Stimulated activated CD8-positive, alpha-beta memory T cell treated with anti-CD3 and anti-CD28 coated beads, Interleukin-4, amount 100 ng/mL, for 1 hour (primary cell): ENCODE data around the gene SPSB1.
"Not testable (repeated sequence)": the region's sequence is repeated elsewhere in the genome, so short reads cannot be mapped to it uniquely, and the experiment has no call there.

ENCODE experiments used
- DNase-seq, 2 donors: peaks; one replicate each; pipeline ENCODE4 v3.0.0-alpha.2; 2020; ENCODE audit warnings: low read depth in 2 of 2, low spot score in 1 of 2

Gene SPSB1

DNA sequence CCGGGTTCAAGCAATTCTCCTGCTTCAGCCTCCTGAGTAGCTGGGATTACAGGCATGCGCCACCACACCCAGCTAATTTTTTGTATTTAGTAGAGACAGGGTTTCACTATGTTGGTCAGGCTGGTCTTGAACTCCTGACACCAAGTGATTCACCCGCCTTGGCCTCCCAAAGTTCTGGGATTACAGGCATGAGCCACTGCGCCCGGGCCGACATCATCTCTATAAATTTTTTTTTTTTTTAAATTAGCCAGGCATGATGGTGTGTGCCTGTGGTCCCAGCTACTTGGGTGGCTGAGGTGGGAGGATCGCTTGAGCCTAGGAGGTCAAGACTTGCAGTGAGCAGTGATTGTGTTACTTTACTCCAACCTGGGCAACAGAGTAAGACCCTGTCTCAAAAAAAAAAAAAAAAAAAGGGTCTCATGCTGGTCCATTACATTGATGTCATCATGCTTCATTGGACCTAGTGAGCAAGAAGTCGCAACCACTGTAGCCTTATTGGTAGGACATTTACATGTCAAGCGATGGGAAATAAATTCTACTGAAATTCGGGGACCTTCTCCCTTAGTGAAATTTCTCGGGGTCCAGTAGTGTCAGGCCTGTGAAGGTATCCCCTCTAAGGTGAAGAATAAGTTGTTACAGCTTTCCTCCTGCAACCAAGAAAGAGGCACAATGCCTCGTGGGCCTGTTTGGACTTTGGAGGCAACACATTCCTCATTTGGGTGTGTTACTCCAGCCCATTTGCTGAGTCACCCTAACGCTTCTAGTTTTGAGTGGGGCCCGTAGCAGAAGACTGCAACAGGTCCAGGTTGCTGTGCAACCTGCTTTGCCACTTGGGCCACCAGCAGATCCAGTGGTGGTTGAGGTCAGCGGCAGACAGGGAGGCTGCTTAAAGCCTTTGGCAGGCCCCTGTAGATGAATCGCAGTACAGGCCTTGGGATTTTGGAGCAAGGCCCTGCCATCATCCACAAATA lies 7.2 kb downstream of the SPSB1 start:
- not testable (repeated sequence) for DNase-seq

DNA sequence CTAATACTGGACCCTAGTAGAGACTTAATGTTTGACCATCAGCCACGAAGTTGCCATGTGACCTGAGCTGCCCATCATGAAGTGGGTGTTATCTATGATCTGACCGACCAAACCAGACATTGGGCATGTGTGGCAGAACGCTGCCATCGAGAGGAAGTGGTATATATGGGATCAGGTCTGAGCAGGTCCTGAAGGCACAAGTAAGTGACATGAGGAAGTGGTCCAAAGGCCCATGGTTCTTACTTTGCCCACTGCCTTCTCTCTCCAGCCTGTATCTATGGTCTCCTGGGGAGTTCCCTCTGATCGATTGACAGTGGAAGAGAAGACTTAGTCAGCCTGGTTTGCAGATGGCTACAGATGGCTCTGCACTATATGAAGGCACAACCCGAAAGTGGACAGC lies 7.9 kb downstream of the SPSB1 start:
- no peak for DNase-seq

DNA sequence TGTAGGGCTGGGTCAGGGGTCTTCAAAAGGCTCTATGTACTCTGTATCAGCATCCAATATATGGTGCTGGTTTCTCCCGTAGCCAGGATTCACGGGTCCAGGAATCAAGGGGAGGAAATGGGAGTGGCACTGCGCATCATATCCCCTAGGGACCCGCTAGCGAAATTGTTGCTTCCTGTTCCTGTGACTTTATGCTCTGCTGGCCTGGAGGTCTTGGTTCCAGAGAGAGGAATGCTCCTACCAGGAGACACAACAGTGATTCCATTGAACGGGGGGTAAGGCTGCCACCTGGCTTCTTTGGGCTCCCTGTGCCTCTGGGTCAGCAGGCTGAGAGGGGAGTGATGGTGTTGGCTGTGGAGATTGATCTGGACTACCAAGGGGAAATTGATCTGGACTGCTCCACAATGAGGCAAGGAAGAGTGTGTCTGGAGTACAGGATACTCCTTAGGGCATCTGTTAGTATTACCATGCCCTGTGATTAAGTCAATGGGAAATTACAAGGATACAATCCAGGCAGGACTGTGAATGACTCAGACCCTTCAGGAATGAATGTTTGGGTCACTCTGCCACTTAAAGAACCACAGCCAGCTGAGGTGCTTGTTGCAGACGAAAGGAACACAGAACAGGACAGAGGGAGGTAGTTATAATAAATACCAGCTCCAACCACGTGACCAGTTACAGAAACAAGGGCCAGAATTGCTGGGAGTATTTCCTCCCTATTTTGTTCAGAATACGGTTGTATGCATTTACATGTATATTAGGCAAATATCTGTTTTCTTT lies 10.2 kb downstream of the SPSB1 start:
- no peak for DNase-seq

DNA sequence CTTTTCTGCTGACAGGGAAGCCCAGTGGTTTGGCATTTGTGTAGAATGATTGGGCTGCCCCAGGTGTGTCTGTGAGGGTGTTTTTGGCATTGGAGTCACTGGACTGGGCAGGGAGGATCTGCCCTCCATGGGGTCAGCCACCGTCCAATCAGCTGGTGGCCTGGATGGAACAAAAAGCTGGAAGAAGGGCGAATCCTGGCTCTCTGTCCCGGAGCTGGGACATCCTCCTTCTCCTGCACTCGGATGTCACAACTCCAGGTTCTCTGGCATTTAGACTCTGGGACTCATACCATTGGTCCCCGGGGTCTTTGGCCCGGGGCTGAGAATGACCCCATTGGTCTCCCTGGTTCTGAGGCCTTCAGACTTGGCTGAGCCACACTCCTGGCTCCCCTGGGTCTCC lies 11.2 kb downstream of the SPSB1 start:
- DNase-seq = no peak

DNA sequence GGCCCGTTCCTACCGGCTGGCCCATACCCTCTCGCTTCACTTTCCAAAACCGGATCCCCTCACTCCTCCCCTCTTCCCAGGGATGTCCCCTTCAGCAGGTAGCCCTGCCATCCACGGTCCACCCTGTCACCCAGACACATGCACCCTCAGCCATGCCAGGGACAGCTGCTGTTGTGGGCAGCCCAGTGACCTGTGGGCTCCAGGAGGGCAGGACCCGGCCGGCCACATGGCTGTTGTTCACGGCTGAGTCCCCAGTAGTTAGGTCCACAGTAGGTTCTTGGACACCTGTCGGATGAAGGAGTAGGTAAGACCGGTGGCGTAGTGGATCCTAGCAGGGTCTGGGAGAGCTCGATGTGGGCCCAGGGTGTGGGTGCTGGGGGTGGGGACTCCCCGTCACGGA lies 12.5 kb downstream of the SPSB1 start:
- no peak for DNase-seq

DNA sequence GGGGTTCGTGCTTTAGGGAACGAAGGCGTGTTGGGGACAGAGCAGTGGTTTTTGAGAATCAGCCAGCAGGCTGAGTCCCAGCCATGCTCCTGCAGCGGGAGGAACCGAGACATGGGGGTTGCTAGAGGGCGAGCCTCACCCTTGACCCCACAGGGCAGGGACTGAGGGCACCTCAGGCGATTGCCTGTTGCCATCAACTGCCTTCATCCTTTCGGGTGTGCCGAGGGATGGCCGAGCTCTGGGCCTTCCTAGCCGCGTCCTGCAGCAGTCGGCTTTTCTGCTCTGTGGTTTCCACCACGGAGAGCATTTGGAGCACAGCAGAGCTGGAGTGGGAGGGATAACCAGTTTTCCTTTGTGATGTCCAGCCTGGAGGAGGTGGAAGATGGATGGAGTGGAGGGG lies 13.3 kb downstream of the SPSB1 start:
- no peak for DNase-seq

DNA sequence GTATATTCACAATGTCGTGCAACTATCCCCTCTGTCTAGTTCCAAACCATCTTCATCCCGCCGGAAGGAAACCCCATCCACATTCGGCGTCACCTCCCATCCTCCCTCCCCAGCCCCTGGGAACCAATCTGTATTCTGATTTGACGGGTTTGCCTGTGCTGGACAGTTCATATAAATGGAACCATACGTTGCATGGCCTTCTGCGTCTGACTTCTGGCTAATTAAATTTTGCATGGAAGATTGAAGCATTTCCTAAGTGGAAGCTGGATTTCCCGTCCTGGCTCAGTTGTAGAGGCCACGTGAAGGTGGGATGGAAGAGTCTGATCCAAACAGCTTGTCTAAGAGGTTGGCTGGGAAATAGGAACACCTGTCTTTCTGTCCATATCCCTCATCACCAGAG lies 14.6 kb downstream of the SPSB1 start:
- no peak for DNase-seq

DNA sequence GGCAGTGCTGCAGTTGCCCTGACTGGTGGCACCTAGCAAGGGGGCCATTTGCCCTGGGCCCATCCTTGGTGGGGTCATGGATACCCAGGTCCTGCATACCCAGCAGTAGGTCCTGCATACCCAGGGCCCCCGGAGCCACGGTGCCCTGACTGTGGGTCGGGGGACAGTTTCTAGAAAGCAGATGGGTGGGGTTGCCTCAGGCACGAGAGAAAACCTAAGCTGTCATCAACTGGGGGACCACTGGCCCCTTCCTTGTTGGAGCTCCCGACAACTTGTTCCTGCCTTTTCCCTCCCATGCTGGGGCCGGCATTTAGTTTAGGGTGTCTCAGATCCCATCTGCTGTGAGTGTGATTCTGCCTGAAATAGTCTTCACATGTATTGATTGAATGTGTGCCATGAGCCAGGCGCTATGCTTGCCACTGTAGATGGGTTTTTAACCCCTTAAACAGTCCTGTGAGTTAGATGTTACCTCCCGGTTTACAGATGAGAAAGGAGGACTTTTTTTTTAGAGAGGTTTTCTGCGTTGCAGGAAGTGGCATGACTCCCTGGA lies 15.6 kb downstream of the SPSB1 start:
- DNase-seq = no peak

DNA sequence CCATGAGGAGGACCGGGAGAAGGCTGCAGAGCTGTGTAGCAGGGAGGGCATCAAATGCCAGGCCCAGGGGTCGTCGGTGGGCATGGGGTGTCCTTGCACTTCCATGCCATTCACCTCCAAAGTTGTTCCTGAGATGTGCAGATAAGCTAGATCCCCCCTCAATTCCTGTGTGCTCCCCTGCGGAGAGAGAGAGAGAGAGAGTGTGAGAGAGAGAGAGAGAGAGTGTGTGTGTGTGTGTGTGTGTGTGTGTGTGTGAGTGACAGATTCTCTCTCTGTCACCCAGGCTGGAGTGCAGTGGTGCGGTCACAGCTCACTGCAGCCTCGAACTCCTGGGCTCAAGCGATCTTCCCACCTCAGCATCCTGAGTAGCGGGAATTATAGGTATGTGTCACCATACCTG lies 16.4 kb downstream of the SPSB1 start:
- DNase-seq = no peak

DNA sequence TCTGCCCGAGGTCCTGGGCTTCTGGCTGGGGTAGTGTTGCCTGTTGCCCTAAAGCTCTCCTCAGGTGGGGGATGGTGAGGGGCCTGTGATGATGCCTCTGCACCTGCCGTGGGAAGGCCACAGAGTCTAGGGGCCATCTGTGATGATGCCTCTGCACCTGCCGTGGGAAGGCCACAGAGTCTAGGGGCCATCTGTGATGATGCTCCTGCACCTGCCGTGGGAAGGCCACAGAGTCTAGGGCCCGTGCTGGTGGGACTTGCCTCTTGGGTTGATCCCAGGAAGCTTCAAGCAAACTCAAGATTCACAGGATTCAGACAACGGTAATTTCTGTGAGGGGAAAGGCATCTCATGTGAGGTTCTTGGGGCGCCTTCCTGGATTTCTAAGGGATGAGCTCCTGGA lies 17.3 kb downstream of the SPSB1 start:
- DNase-seq = no peak

DNA sequence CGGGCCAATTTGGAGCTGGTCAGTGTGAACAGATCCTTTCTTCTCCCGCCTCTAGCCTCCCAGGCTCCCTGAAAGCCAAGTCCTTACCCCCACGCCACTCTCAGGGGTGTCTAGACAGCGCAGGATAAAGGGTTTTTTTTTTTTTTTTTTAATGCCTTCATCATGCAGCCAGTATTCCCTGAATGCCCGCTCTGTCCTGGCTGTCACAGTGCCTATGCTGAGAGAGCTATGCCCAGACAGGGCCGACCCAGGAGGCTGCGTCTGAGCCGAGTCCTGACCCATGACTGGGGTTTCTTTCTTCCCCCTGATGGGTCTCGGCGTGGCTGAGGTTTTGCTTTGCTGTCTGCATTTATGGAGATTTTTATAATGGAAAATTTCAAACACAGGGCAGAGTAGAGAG lies 18.3 kb downstream of the SPSB1 start:
- no peak for DNase-seq

DNA sequence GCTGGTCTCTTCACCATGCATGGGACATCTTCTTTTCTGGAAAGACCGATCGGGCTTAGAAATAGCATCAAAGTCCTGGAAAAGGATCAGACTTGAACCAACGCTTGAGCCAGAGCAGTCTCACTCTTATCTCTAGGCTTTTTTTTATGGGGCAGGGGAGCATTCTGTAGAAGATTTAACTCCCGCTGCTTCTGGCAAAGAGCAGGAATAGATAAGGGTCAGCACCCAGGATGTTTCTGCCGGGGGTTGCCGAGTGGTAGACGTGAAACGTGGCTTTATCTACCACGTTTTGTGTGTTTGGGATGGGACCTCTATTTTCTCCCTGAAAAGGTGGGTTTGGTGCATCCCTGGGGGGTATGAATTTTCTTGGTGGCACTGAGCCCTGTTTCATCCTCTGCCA lies 18.8 kb downstream of the SPSB1 start:
- DNase-seq = no peak

DNA sequence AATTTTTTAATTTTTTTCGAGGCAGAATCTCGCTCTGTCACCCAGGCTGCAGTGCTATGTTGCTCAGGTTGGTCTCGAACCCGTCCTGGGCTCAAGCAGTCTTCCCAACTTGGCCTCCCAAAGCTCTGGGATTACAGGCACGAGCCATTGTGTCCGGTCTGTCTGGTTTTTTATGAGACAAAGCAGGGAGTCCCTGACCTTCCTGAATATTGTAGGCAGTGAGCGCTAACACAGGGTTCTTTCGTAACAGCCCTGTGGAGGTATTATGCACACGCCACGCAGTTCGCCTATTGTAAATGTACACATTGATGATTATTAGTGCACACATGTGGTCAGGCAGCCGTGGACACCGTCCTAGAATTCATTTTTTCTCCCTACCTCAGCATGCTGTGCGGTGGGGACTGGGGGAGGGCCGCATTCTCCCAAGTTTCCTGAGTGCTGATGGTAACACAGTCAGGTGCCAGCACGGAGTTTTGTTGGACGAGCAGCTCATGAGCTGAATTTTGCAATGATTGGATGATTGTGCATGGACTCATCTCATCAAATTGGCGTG lies 19.6 kb downstream of the SPSB1 start:
- DNase-seq = no peak

DNA sequence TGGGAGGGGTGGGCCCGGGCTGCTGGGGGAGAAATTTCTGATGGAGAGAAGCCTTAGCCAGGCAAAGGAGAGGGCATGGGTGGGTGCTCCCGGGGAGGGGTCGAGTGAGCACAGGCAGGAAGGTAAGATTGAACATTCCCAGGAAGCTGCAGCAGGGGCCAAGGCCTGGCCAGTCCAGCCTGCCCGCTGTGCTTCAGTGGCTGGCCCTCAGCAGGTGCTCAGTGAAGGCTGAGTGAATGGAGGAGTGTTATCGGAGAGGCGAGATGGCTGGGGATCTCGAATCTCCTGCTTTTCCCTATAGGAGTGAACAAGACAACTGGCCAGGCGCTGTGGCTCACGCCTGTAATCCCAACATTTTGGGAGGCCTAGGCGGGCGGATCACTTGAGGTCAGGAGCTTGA lies 20.9 kb downstream of the SPSB1 start:
- no peak for DNase-seq

DNA sequence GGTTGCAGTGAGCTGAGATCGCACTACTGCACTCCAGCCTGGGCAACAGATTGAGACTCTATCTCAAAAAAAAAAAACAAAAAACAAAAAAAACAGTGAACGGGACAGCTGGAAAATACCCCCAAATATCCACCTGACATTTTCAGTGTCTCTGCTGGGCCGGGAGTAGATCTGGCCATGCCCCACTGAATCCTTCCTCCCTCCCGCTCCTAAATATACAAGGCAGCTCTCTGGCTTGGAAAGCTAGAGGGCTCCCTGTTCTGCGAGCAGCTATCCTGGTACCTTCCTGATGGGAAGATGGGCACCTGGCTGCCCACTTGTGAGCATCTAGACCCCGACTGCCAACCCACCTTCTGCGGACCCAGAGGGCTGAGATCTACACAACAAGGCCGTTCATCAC lies 21.4 kb downstream of the SPSB1 start:
- no peak for DNase-seq

DNA sequence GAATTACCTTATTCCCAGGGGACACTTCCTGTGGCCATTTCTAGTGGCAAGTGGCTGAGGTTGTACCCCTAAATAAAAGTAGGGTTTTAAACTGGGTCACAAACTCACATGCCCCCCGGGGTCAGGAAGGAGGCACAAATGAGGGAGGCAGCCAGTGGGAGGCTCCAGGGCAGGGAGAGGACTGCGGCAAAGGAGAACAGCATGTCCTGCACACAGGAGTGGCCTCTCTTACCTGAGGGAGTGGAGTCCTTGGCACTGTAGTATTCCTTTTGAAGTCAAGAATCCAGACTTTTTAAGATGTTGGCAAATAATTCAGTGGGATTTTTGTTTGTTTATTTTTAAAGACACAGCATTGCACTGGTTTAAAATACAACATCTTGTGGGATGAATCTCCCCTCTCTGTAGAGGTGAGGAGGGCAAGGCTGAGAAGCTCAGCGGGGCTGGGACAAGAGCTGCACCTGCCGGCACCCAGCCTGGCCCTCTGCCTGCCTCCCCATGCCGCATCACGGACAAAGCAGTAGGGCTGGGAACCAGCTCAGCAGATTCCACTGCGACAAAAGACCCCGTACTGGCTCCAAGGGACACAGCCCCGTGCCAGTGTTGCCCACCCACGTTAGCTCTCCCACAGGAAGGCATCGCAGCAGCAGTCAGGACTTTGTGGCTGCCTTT lies 22.2 kb downstream of the SPSB1 start:
- DNase-seq = no peak

DNA sequence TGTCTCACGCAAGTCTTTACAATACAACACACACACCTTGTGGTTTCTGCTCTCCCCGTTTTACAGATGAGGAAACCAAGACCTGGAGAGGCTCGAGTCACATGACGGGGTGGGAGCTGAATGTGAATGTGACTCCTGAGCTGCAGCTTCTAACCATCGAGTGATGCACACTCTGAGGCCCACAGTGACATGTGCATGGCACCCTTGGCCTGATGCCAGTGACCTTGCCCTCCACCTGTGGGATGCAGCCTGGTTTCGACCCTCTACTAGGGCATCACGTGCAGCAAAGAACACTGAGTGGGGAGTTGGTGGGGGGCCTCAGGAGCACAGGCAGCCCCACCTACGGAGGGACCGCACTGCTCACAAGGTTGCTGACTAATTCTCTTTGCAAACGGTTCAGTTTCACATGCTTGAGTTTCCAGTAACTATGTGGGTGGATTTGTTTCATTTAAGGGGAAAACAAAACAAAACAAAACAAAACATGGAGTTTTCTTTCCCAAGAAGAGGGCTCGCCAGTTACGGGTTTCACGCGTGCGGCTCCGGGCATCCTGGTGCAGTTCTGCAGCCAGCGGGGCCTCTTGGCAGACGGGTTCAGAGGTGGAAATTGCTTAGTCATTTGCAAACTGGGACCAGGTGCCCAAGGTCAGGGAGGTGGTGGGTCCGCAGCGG lies 22.9 kb downstream of the SPSB1 start:
- DNase-seq = no peak

DNA sequence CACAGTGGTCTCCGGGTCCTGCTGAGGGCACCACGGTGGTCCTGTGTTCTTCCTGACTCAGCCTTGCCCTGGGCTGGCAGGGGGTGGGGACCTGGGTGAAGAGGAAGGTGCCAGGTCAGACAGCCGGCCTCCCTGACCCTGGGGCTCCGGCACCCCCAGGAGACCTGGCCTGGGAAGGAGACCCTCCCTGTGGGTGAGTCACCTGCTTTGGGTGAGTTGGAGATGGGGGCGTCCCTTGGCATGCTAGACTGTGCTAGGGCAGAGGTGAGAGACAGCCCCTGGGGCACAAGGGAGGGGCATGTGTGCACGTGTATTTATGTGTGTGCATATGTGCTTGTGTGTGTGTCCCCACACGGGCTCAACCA lies 23.4 kb downstream of the SPSB1 start:
- no peak for DNase-seq

DNA sequence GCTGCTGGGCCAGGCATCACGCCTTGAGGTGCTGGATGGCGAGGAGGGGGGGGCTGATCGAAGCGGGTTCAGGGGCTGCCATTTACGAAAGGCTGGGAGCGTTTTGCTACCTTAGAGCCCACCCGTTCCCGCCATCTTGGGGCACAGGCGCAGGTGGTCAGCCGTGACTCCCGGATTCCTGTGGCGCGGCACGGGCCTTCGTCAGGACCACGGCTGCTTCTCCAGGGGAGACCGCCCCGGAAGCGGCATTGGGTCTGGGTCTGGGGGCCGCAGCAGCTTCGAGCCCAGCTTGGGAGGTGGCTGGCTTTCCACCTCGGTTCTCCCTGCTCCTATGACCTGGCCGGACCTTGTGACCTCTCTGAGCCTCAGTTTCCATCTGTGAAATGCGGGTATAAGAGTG lies 23.8 kb downstream of the SPSB1 start:
- DNase-seq = no peak

DNA sequence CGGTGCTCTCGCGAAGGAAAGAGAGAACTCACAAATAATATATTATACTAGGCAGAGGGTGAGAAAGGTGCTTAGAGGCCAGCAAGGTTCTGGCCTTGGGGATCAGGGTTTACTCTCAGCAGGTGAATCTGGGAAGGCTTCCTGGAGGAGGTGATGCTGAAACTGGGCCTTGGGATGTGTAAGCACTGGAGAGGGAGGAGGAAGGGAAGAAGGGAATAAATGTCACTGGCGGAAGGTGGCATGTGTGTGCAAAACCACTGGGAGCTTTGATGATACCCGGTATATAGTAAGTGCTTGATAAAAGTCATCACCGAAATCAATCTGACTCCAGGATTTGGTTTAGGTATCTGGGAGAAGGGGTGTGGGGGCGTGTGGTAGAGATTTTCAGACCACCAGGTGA lies 24.4 kb downstream of the SPSB1 start:
- no peak for DNase-seq
